ENCODE data around the gene TMEM151B. TPM values are rescaled to one million over a fixed set of nuclear protein-coding genes. Genes with fewer than 3 reads are reported as not detected.

The TMEM151B gene
- total and polyA plus RNA-seq, 9 of the 15 experiments (the other 6 are each of a cell fraction or from before 2014, with no cell fraction given): not detected

DNA sequence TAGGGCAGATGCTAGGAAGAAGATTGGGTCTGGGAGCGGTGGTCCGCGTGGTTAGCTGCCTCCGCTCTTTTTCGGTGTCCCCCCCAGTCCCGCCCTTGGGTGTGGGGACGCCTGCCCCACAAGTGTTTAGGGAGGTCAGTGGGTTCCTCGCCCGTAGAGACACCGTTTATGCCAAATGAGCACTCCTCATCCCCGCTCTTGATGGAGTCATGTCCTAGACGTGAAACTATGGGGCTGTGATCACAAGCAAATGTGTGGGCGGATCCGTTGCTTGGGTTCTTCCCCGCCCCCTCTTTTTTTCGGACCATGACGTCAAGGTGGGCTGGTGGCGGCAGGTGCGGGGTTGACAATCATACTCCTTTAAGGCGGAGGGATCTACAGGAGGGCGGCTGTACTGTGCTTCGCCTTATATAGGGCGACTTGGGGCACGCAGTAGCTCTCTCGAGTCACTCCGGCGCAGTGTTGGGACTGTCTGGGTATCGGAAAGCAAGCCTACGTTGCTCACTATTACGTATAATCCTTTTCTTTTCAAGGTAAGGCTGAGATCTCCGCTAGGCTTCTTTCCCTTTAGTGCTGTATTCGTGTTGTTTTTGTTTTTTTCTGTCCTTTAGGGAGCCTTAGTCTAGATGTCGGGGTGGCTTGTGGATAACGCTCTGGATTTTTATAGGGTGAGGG lies 23.4 kb upstream of the TMEM151B start, which contains the start of gene HSP90AB1 (continued):
- TF ChIP-seq ZKSCAN1 (IDR thresholded peaks at IDR 0.05; ENCODE audit: low read depth, low read length): 0 out of 2 replicates have a peak, but pooled peaks have one; percentile 61
- peak; percentile 98 for TF ChIP-seq SMAD1 (IDR thresholded peaks at IDR 0.05; ENCODE audit: low read depth, low read length, partially characterized antibody)
- no peak; the same call in 1 of the 2 replicates for TF ChIP-seq ELF4 (CRISPR knock-in tag; IDR thresholded peaks at IDR 0.05)
- TF ChIP-seq, protein P1, sequence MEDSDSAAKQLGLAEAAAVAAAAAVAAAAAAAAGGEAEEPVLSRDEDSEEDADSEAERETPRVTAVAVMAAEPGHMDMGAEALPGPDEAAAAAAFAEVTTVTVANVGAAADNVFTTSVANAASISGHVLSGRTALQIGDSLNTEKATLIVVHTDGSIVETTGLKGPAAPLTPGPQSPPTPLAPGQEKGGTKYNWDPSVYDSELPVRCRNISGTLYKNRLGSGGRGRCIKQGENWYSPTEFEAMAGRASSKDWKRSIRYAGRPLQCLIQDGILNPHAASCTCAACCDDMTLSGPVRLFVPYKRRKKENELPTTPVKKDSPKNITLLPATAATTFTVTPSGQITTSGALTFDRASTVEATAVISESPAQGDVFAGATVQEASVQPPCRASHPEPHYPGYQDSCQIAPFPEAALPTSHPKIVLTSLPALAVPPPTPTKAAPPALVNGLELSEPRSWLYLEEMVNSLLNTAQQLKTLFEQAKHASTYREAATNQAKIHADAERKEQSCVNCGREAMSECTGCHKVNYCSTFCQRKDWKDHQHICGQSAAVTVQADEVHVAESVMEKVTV (CRISPR knock-in tag; IDR thresholded peaks at IDR 0.05): no peak; the same call in 1 of the 2 replicates
- 0 out of 2 replicates have a peak, but pooled peaks have one; percentile 56 for TF ChIP-seq ZKSCAN8 (CRISPR knock-in tag; IDR thresholded peaks at IDR 0.05)
- no peak for TF ChIP-seq ETS2 (tag; IDR thresholded peaks at IDR 0.05; ENCODE audit: borderline replicate concordance, poor library complexity, severe bottlenecking)
- TF ChIP-seq CHD4 (IDR thresholded peaks at IDR 0.05; ENCODE audit: insufficient read depth, insufficient replicate concordance, low read depth, low read length, poor library complexity, severe bottlenecking): no peak
- TF ChIP-seq TOE1 (IDR thresholded peaks at IDR 0.05; ENCODE audit: borderline replicate concordance): peak; percentile 92
- peak; percentile 95 for TF ChIP-seq TOE1 (CRISPR knock-in tag; IDR thresholded peaks at IDR 0.05; ENCODE audit: borderline replicate concordance, low read depth)
- no peak for TF ChIP-seq SMARCB1 (IDR thresholded peaks at IDR 0.05; ENCODE audit: insufficient read length, low read depth)
- TF ChIP-seq CSDE1 (IDR thresholded peaks at IDR 0.05): peak; percentile 82 to 89; a peak in 3 of 4 replicates
- no peak for TF ChIP-seq ZNF584 (CRISPR knock-in tag; IDR thresholded peaks at IDR 0.05; ENCODE audit: low read depth)
- peak; percentile 37; the same call in 1 of the 2 replicates for TF ChIP-seq ZNF143 (CRISPR knock-in tag; IDR thresholded peaks at IDR 0.05)
- TF ChIP-seq ZKSCAN3 (CRISPR knock-in tag; IDR thresholded peaks at IDR 0.05): no peak
- TF ChIP-seq C11orf30 (IDR thresholded peaks at IDR 0.05; ENCODE audit: low read depth): no peak
- peak; percentile 55 for TF ChIP-seq MTA1 (IDR thresholded peaks at IDR 0.05; ENCODE audit: borderline replicate concordance)
- peak; percentile 100 for TF ChIP-seq KDM5B (IDR thresholded peaks at IDR 0.05; ENCODE audit: insufficient replicate concordance, low read depth, low read length)
- TF ChIP-seq PHTF2 (CRISPR knock-in tag; IDR thresholded peaks at IDR 0.05): no peak; the same call in 1 of the 2 replicates
- TF ChIP-seq, protein P2, sequence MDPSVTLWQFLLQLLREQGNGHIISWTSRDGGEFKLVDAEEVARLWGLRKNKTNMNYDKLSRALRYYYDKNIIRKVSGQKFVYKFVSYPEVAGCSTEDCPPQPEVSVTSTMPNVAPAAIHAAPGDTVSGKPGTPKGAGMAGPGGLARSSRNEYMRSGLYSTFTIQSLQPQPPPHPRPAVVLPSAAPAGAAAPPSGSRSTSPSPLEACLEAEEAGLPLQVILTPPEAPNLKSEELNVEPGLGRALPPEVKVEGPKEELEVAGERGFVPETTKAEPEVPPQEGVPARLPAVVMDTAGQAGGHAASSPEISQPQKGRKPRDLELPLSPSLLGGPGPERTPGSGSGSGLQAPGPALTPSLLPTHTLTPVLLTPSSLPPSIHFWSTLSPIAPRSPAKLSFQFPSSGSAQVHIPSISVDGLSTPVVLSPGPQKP (CRISPR knock-in tag; IDR thresholded peaks at IDR 0.05): no peak
- TF ChIP-seq ZFPM2 (CRISPR knock-in tag; IDR thresholded peaks at IDR 0.05): no peak
- no peak for TF ChIP-seq ZNF699 (CRISPR knock-in tag; IDR thresholded peaks at IDR 0.05; ENCODE audit: insufficient replicate concordance)
- TF ChIP-seq SETDB1 (IDR thresholded peaks at IDR 0.05; ENCODE audit: low read length): no peak
- no peak for TF ChIP-seq ZNF79 (CRISPR knock-in tag; IDR thresholded peaks at IDR 0.05; ENCODE audit: low read depth)
- 0 out of 2 replicates have a peak, but pooled peaks have one; percentile 53 for TF ChIP-seq EZH2 (IDR thresholded peaks at IDR 0.05; ENCODE audit: borderline replicate concordance, low read depth, low read length)
- TF ChIP-seq, protein P3, sequence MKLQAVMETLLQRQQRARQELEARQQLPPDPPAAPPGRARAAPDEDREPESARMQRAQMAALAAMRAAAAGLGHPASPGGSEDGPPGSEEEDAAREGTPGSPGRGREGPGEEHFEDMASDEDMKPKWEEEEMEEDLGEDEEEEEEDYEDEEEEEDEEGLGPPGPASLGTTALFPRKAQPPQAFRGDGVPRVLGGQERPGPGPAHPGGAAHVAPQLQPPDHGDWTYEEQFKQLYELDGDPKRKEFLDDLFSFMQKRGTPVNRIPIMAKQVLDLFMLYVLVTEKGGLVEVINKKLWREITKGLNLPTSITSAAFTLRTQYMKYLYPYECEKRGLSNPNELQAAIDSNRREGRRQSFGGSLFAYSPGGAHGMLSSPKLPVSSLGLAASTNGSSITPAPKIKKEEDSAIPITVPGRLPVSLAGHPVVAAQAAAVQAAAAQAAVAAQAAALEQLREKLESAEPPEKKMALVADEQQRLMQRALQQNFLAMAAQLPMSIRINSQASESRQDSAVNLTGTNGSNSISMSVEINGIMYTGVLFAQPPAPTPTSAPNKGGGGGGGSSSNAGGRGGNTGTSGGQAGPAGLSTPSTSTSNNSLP (IDR thresholded peaks at IDR 0.05; ENCODE audit: borderline replicate concordance, low read depth, low read length): peak; percentile 7; the same call in 1 of the 2 replicates

Data from K562 (cell line).